Germinal center (tissue), 1 donor: ENCODE measurements around the gene GAPVD1.
"Not testable (repeated sequence)": the region's sequence is repeated elsewhere in the genome, so short reads cannot be mapped to it uniquely, and the experiment has no call there.

Experiments
- DNase-seq: peaks from one replicate; pipeline ENCODE4 v3.0.0; 2012; ENCODE audit warnings: mixed read lengths, low spot score

GAPVD1 gene

GRCh38 chr9:125255781-125256391 is 5.7 kb upstream of the GAPVD1 start:
- no peak for DNase-seq

GRCh38 chr9:125258160-125258785 is 3.4 kb upstream of the GAPVD1 start:
- DNase-seq = no peak

GRCh38 chr9:125258832-125259534 is 2.6 kb upstream of the GAPVD1 start:
- DNase-seq = no peak

GRCh38 chr9:125260561-125260960 is 1.1 kb upstream of the GAPVD1 start:
- DNase-seq = no peak

- DNase-seq = no peak
Measured at GRCh38 chr9:125262294-125262991, 817 bp downstream of the GAPVD1 start.

- DNase-seq = not testable (repeated sequence)
Measured at GRCh38 chr9:125264068-125264467, 2.4 kb downstream of the GAPVD1 start.

- DNase-seq = no peak
Measured at GRCh38 chr9:125268394-125269013, 6.9 kb downstream of the GAPVD1 start.

GRCh38 chr9:125269014-125269397 is 7.4 kb downstream of the GAPVD1 start:
- no peak for DNase-seq

GRCh38 chr9:125271081-125271480 is 9.5 kb downstream of the GAPVD1 start:
- DNase-seq = no peak

- no peak for DNase-seq
Measured at GRCh38 chr9:125272697-125273096, 11.1 kb downstream of the GAPVD1 start.

- no peak for DNase-seq
Measured at GRCh38 chr9:125276771-125277170, 15.1 kb downstream of the GAPVD1 start.

- DNase-seq = no peak
Measured at GRCh38 chr9:125277411-125277810, 15.8 kb downstream of the GAPVD1 start.

GRCh38 chr9:125280945-125281344 is 19.3 kb downstream of the GAPVD1 start:
- DNase-seq = no peak

GRCh38 chr9:125284855-125285254 is 23.2 kb downstream of the GAPVD1 start:
- DNase-seq = no peak

GRCh38 chr9:125286935-125287433 is 25.4 kb downstream of the GAPVD1 start:
- not testable (repeated sequence) for DNase-seq

- DNase-seq = no peak
Measured at GRCh38 chr9:125293134-125293533, 31.5 kb downstream of the GAPVD1 start.

GRCh38 chr9:125295657-125296056 is 34.0 kb downstream of the GAPVD1 start:
- no peak for DNase-seq

GRCh38 chr9:125296843-125297372 is 35.3 kb downstream of the GAPVD1 start:
- DNase-seq = no peak

GRCh38 chr9:125297917-125298316 is 36.3 kb downstream of the GAPVD1 start:
- no peak for DNase-seq

GRCh38 chr9:125302241-125302640 is 40.6 kb downstream of the GAPVD1 start:
- DNase-seq = no peak

GRCh38 chr9:125304273-125304672 is 42.6 kb downstream of the GAPVD1 start:
- DNase-seq = no peak

- no peak for DNase-seq
Measured at GRCh38 chr9:125312411-125312810, 50.8 kb downstream of the GAPVD1 start.
